GM23338 (cell line): ENCODE data around the gene ZEB2. TPM values are rescaled to one million over a fixed set of nuclear protein-coding genes. Genes with fewer than 3 reads are reported as not detected.

Experiments
- ATAC-seq: fragments of 200-7000 bp; cut with Tn5 transposase; 3 replicates; pipeline ENCODE4 v1.9.1; 2020
- DNase-seq: peaks from one replicate; pipeline ENCODE4 v3.0.0-alpha.2; 2015; ENCODE audit warnings: low spot score
- H2AFZ ChIP-seq: fragments of 200-600 bp; sonication (generic); 2 replicates; pipeline ENCODE4 v1.8.0; 2016; ENCODE audit warnings: antibody characterized with exemption, mild to moderate bottlenecking, moderate library complexity
- H3F3A ChIP-seq: fragments of 200-600 bp; sonication (generic); replicated peaks from 2 replicates; pipeline ENCODE4 v1.8.0; 2017; ENCODE audit warnings: antibody characterized with exemption, mixed run types, low read depth
- H3K27ac ChIP-seq: fragments of 200-600 bp; sonication (generic); 2 replicates; pipeline ENCODE4 v1.6.1; 2016; ENCODE audit warnings: low read depth
- H3K27me3 ChIP-seq: fragments of 200-600 bp; sonication (generic); 2 replicates; pipeline ENCODE4 v1.8.0; 2016; ENCODE audit warnings: mild to moderate bottlenecking, mixed run types, moderate library complexity; ENCODE audit not compliant: insufficient read depth
- H3K36me3 ChIP-seq: fragments of 200-600 bp; sonication (generic); 2 replicates; pipeline ENCODE4 v1.8.0; 2016; ENCODE audit warnings: mild to moderate bottlenecking; ENCODE audit not compliant: insufficient read depth
- H3K4me1 ChIP-seq: fragments of 200-600 bp; sonication (generic); 2 replicates; pipeline ENCODE4 v1.8.0; 2016; ENCODE audit warnings: mild to moderate bottlenecking, moderate library complexity; ENCODE audit not compliant: insufficient read depth
- H3K4me2 ChIP-seq: fragments of 200-600 bp; sonication (generic); 2 replicates; pipeline ENCODE4 v1.7.1; 2017; ENCODE audit warnings: mixed run types
- H3K4me3 ChIP-seq: fragments of 200-600 bp; sonication (generic); 2 replicates; pipeline ENCODE4 v1.6.1; 2016; ENCODE audit warnings: mixed run types
- H3K79me2 ChIP-seq: fragments of 200-600 bp; sonication (generic); replicated peaks from 2 replicates; pipeline ENCODE4 v1.8.0; 2017; ENCODE audit warnings: mild to moderate bottlenecking; ENCODE audit not compliant: insufficient read depth
- H3K9me2 ChIP-seq: fragments of 200-600 bp; sonication (generic); 2 replicates; pipeline ENCODE4 v1.8.0; 2017; ENCODE audit not compliant: insufficient read depth
- H4K20me1 ChIP-seq: fragments of 200-600 bp; sonication (generic); replicated peaks from 2 replicates; pipeline ENCODE4 v1.8.0; 2017; ENCODE audit warnings: mild to moderate bottlenecking; ENCODE audit not compliant: insufficient read depth
- H3K27ac Mint-ChIP-seq: 2 replicates; pipeline ENCODE4 v1.8.0; 2020; ENCODE audit warnings: inconsistent platforms, mild to moderate bottlenecking, moderate library complexity, mixed read lengths
- H3K27me3 Mint-ChIP-seq: 3 replicates; pipeline ENCODE4 v1.8.0; 2022; ENCODE audit warnings: low read depth, mild to moderate bottlenecking, moderate library complexity, mixed read lengths, inconsistent platforms; ENCODE audit not compliant: insufficient read depth, poor library complexity
- H3K36me3 Mint-ChIP-seq: 3 replicates; pipeline ENCODE4 v1.8.0; 2021; ENCODE audit warnings: low read depth, mild to moderate bottlenecking, inconsistent platforms, moderate library complexity, mixed read lengths
- H3K4me1 Mint-ChIP-seq: 3 replicates; pipeline ENCODE4 v1.8.0; 2020; ENCODE audit warnings: mild to moderate bottlenecking, inconsistent platforms, mixed read lengths
- H3K4me3 Mint-ChIP-seq: 3 replicates; pipeline ENCODE4 v1.8.0; 2021; ENCODE audit warnings: moderate library complexity, mild to moderate bottlenecking, inconsistent platforms, mixed read lengths
- H3K9me3 Mint-ChIP-seq: 3 replicates; pipeline ENCODE4 v1.8.0; 2020; ENCODE audit warnings: moderate library complexity, mild to moderate bottlenecking, inconsistent platforms, mixed read lengths
- EZH2 ChIP-seq: fragments of 200-600 bp; sonication (generic); IDR thresholded peaks from one replicate; pipeline ENCODE4 v1.8.0; 2017; ENCODE audit warnings: antibody characterized with exemption, mild to moderate bottlenecking, low read depth; ENCODE audit not compliant: unreplicated experiment
- EZH2phosphoT487 ChIP-seq: fragments of 200-600 bp; sonication (generic); IDR thresholded peaks from one replicate; pipeline ENCODE4 v1.8.1; 2018; ENCODE audit warnings: antibody characterized with exemption; ENCODE audit not compliant: unreplicated experiment
- STAT1 ChIP-seq: IDR thresholded peaks from one replicate; pipeline ENCODE4 v1.6.1; 2016; ENCODE audit warnings: antibody characterized with exemption; ENCODE audit not compliant: unreplicated experiment
- polyA plus RNA-seq: library from polyadenylated mRNA; unstranded; fragments of >200 nt; fragmentation: Nextera tagmentation; extraction: Ambion mirVana; gene quantifications from 2 replicates; pipeline ENCODE4 v1.2.1, GENCODE V29; 2016
- total RNA-seq: library from RNA; depleted of rRNA; stranded (reverse); fragments of >200 nt; shearing (Covaris generic); gene quantifications from 2 replicates; pipeline ENCODE4 v1.2.3, GENCODE V29; 2014
- TF ChIP-seq, protein P1 (sequence below), 2 experiments: fragments of 200-600 bp in 1 of 2; sonication (generic) in 1 of 2; conservative IDR thresholded peaks; 2 replicates each; pipeline versions ENCODE4 v1.5.1 to v1.6.1; 2016 to 2017; ENCODE audit warnings: antibody characterized with exemption in 2 of 2, low read depth in 2 of 2, mild to moderate bottlenecking in 2 of 2, moderate library complexity in 1 of 2
- TF ChIP-seq, protein P2 (sequence below): IDR thresholded peaks from one replicate; pipeline ENCODE4 v1.6.1; 2018; ENCODE audit warnings: antibody characterized with exemption; ENCODE audit not compliant: unreplicated experiment

ZEB2 gene
- total and polyA plus RNA-seq, 2 experiments from 2014 or later: 0.45 TPM; not detected in 1

DNA sequence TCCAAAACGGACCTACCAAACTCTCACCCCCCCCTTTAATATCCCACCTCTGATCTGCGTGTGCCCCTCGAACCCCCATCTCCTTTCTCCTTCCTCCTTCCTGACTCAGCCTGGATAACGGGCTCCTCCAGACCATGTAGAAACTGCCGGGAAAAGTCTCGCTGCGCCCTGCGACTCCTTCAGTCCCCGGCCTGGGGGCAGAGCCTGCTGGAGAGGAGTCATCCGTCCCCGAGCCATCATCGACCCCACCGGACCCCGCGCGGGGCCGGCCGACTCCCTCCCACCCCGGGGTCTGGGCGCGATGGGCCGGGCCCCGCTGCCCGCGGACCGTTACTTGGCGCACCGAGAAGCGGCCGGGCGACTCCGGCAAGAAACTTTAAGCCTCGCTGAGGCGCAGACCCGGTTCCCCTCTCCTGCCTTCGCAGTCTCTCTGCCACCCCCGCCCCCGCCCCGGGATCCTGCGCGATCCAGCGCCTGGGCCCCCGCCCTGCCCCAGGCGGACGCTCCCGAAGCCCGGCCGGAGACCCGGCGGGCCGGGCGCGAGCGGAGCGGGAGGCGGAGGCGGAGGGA lies 3.4 kb downstream of the ZEB2 start:
- H3K4me3 Mint-ChIP-seq: peak overlapping the region; percentile 74
- Histone ChIP-seq H2AFZ (no peak overlapping the region), H4K20me1 (peaks cover 31% of the 10 kb centered on the region), H3K27me3 (peaks cover 99% of the 10 kb centered on the region), H3K4me2 (peak overlapping the region; percentile 96), H3K27ac (no peak overlapping the region), H3K79me2 (no peaks in the 10 kb centered on the region), H3K4me3 (peak overlapping the region; percentile 75), H3K36me3 (no peaks in the 10 kb centered on the region), H3K9me2 (no peaks in the 10 kb centered on the region), H3K4me1 (peaks cover 74% of the 10 kb centered on the region), H3F3A (peaks cover 15% of the 10 kb centered on the region; the same call in 1 of the 2 replicates)
- peaks cover 52% of the 10 kb centered on the region for H3K4me1 Mint-ChIP-seq
- H3K9me3 Mint-ChIP-seq: no peaks in the 10 kb centered on the region; the same call in 2 of the 3 replicates
- TF ChIP-seq, protein P1, sequence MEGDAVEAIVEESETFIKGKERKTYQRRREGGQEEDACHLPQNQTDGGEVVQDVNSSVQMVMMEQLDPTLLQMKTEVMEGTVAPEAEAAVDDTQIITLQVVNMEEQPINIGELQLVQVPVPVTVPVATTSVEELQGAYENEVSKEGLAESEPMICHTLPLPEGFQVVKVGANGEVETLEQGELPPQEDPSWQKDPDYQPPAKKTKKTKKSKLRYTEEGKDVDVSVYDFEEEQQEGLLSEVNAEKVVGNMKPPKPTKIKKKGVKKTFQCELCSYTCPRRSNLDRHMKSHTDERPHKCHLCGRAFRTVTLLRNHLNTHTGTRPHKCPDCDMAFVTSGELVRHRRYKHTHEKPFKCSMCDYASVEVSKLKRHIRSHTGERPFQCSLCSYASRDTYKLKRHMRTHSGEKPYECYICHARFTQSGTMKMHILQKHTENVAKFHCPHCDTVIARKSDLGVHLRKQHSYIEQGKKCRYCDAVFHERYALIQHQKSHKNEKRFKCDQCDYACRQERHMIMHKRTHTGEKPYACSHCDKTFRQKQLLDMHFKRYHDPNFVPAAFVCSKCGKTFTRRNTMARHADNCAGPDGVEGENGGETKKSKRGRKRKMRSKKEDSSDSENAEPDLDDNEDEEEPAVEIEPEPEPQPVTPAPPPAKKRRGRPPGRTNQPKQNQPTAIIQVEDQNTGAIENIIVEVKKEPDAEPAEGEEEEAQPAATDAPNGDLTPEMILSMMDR (conservative IDR thresholded peaks at IDR 0.05; ENCODE audit: low read depth in 2 of 2): no peak
- TF ChIP-seq EZH2: peak; percentile 81
- TF ChIP-seq STAT1: no peak
- TF ChIP-seq EZH2phosphoT487: peak; percentile 66
- TF ChIP-seq, protein P2, sequence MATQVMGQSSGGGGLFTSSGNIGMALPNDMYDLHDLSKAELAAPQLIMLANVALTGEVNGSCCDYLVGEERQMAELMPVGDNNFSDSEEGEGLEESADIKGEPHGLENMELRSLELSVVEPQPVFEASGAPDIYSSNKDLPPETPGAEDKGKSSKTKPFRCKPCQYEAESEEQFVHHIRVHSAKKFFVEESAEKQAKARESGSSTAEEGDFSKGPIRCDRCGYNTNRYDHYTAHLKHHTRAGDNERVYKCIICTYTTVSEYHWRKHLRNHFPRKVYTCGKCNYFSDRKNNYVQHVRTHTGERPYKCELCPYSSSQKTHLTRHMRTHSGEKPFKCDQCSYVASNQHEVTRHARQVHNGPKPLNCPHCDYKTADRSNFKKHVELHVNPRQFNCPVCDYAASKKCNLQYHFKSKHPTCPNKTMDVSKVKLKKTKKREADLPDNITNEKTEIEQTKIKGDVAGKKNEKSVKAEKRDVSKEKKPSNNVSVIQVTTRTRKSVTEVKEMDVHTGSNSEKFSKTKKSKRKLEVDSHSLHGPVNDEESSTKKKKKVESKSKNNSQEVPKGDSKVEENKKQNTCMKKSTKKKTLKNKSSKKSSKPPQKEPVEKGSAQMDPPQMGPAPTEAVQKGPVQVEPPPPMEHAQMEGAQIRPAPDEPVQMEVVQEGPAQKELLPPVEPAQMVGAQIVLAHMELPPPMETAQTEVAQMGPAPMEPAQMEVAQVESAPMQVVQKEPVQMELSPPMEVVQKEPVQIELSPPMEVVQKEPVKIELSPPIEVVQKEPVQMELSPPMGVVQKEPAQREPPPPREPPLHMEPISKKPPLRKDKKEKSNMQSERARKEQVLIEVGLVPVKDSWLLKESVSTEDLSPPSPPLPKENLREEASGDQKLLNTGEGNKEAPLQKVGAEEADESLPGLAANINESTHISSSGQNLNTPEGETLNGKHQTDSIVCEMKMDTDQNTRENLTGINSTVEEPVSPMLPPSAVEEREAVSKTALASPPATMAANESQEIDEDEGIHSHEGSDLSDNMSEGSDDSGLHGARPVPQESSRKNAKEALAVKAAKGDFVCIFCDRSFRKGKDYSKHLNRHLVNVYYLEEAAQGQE: no peak
- no peaks in the 10 kb centered on the region; the same call in 2 of the 3 replicates for H3K36me3 Mint-ChIP-seq
- peak; percentile 56 for DNase-seq
- ATAC-seq: peak; percentile 28
- peaks cover 53% of the 10 kb centered on the region for H3K27me3 Mint-ChIP-seq
- H3K27ac Mint-ChIP-seq: no peak overlapping the region

DNA sequence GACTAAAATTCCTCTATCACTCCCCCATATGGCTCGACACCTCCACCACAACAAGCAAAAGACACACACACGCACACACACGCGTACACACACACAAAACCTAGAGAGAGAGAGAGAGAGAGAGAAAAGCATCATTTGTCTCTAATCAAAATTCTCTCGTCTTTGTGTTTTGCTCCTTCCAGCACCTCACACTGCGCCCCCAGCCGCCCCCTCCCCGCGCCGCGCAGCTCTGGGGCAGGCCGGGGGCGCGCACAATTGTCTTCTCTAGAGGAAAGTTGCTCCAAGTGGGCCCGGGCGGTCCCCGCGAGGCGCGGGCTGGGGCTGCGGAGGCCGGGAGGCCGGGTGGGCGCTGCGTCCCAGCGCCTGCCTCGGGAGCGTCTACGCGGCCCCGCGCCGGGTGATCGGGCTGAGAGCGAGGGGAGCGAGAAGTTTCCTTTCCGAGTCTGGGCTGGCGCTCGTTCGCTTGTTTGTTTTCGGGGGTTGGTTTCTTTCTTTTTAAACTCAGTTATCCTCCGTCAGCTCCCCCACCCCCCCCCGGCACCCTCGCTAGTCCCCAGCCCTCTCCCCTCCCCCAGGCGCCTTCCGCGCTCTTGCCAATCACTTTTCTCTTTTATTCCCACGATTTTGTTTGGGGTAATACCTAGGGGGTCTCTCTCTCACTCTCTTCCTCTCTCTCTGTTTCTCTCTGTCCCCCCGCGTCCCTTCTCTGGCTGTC lies 4.1 kb downstream of the ZEB2 start:
- peak overlapping the region; percentile 96 for H3K4me2 ChIP-seq
- no peaks in the 10 kb centered on the region; the same call in 2 of the 3 replicates for H3K9me3 Mint-ChIP-seq
- peaks cover 99% of the 10 kb centered on the region for H3K27me3 ChIP-seq
- TF ChIP-seq, protein P1 (conservative IDR thresholded peaks at IDR 0.05; ENCODE audit: low read depth in 2 of 2): no peak
- peak; percentile 86 for TF ChIP-seq EZH2
- TF ChIP-seq EZH2phosphoT487: peak; percentile 61
- H3K4me3 ChIP-seq: peak overlapping the region; percentile 75
- H3K9me2 ChIP-seq: no peaks in the 10 kb centered on the region
- H3K27me3 Mint-ChIP-seq: peaks cover 60% of the 10 kb centered on the region
- no peaks in the 10 kb centered on the region for H3K79me2 ChIP-seq
- peak overlapping the region; percentile 74 for H3K4me3 Mint-ChIP-seq
- peak overlapping the region; percentile 93 for H2AFZ ChIP-seq
- peaks cover 31% of the 10 kb centered on the region for H4K20me1 ChIP-seq
- no peaks in the 10 kb centered on the region; the same call in 2 of the 3 replicates for H3K36me3 Mint-ChIP-seq
- H3K36me3 ChIP-seq: no peaks in the 10 kb centered on the region
- ATAC-seq (peak; percentile 31), DNase-seq (peak; percentile 75)
- no peak overlapping the region for H3K27ac Mint-ChIP-seq
- H3F3A ChIP-seq: peaks cover 15% of the 10 kb centered on the region; the same call in 1 of the 2 replicates
- H3K4me1 ChIP-seq: peaks cover 75% of the 10 kb centered on the region
- no peak overlapping the region for H3K27ac ChIP-seq
- H3K4me1 Mint-ChIP-seq: peaks cover 52% of the 10 kb centered on the region
